GM23248 (cell line): ENCODE measurements around the gene AIF1. TPM values are rescaled to one million over a fixed set of nuclear protein-coding genes. Genes with fewer than 3 reads are reported as not detected.

Experiments
- DNase-seq: peaks from one replicate; pipeline ENCODE4 v3.0.0-alpha.2; 2015
- H2AFZ ChIP-seq: fragments of 200-600 bp; sonication (generic); 2 replicates; pipeline ENCODE4 v1.6.1; 2016; ENCODE audit warnings: antibody characterized with exemption
- H3F3A ChIP-seq: fragments of 200-600 bp; sonication (generic); 2 replicates; pipeline ENCODE4 v1.6.1; 2016; ENCODE audit warnings: mild to moderate bottlenecking, antibody characterized with exemption, mixed run types; ENCODE audit not compliant: insufficient read depth
- H3K27ac ChIP-seq: fragments of 200-600 bp; sonication (generic); 2 replicates; pipeline ENCODE4 v1.5.1; 2016; ENCODE audit warnings: mild to moderate bottlenecking
- H3K27me3 ChIP-seq: fragments of 200-600 bp; sonication (generic); replicated peaks from 2 replicates; pipeline ENCODE4 v1.6.1; 2016; ENCODE audit warnings: mild to moderate bottlenecking; ENCODE audit not compliant: insufficient read depth
- H3K36me3 ChIP-seq: fragments of 200-600 bp; sonication (generic); 2 replicates; pipeline ENCODE4 v1.6.1; 2016; ENCODE audit warnings: low read depth, mild to moderate bottlenecking
- H3K4me1 ChIP-seq: fragments of 200-600 bp; sonication (generic); 2 replicates; pipeline ENCODE4 v1.6.1; 2016; ENCODE audit warnings: mild to moderate bottlenecking; ENCODE audit not compliant: insufficient read depth
- H3K4me2 ChIP-seq: fragments of 200-600 bp; sonication (generic); one replicate; pipeline ENCODE4 v1.6.1; 2016; ENCODE audit warnings: mild to moderate bottlenecking; ENCODE audit not compliant: unreplicated experiment
- H3K4me3 ChIP-seq: fragments of 200-600 bp; sonication (generic); 2 replicates; pipeline ENCODE4 v1.5.1; 2016; ENCODE audit warnings: mild to moderate bottlenecking
- H3K79me2 ChIP-seq: fragments of 200-600 bp; sonication (generic); 2 replicates; pipeline ENCODE4 v1.6.1; 2016; ENCODE audit warnings: mild to moderate bottlenecking; ENCODE audit not compliant: insufficient read depth
- H3K9ac ChIP-seq: fragments of 200-600 bp; sonication (generic); 2 replicates; pipeline ENCODE4 v1.6.1; 2016; ENCODE audit warnings: mild to moderate bottlenecking
- H3K9me2 ChIP-seq: fragments of 200-600 bp; sonication (generic); 2 replicates; pipeline ENCODE4 v1.6.1; 2016; ENCODE audit warnings: mixed run types, mild to moderate bottlenecking, moderate library complexity; ENCODE audit not compliant: insufficient read depth
- H3K9me3 ChIP-seq: fragments of 200-600 bp; sonication (generic); one replicate; pipeline ENCODE4 v1.6.1; 2017; ENCODE audit warnings: low read depth
- H4K20me1 ChIP-seq: fragments of 200-600 bp; sonication (generic); 2 replicates; pipeline ENCODE4 v1.6.0; 2016; ENCODE audit not compliant: insufficient read depth
- EZH2 ChIP-seq: fragments of 200-600 bp; sonication (generic); IDR thresholded peaks from 2 replicates; pipeline ENCODE4 v1.6.1; 2018; ENCODE audit warnings: antibody characterized with exemption, mild to moderate bottlenecking; ENCODE audit not compliant: insufficient read depth, poor library complexity, severe bottlenecking
- EZH2phosphoT487 ChIP-seq: fragments of 200-600 bp; sonication (generic); IDR thresholded peaks from 2 replicates; pipeline ENCODE4 v1.6.1; 2018; ENCODE audit warnings: antibody characterized with exemption, moderate library complexity, mild to moderate bottlenecking, low read depth; ENCODE audit not compliant: insufficient read depth
- WGBS, 2 experiments: methylation state at CpG; one replicate each; pipeline ENCODE4 v1.1.6; 2015 to 2017; ENCODE audit warnings: low lambda C conversion rate in 2 of 2, low coverage in 1 of 2; ENCODE audit errors: missing lambda C conversion rate in 2 of 2; 5-methylcytosine and 5-hydroxymethylcytosine counted together
- in situ Hi-C: fragments of 300-500 bp; cut with MboI; formaldehyde crosslinking; loops from 2 replicates; pipeline ENCODE4 v1.15.0; 2020
- polyA plus RNA-seq: library from polyadenylated mRNA; unstranded; fragments of >200 nt; fragmentation: Nextera tagmentation; extraction: Ambion mirVana; gene quantifications from 2 replicates; pipeline ENCODE4 v1.2.1, GENCODE V29; 2016
- total RNA-seq: library from RNA; depleted of rRNA; stranded (reverse); fragments of >200 nt; shearing (Covaris generic); gene quantifications from 2 replicates; pipeline ENCODE4 v1.2.3, GENCODE V29; 2014

The AIF1 gene
- total and polyA plus RNA-seq, 2 experiments from 2014 or later: not detected

DNA sequence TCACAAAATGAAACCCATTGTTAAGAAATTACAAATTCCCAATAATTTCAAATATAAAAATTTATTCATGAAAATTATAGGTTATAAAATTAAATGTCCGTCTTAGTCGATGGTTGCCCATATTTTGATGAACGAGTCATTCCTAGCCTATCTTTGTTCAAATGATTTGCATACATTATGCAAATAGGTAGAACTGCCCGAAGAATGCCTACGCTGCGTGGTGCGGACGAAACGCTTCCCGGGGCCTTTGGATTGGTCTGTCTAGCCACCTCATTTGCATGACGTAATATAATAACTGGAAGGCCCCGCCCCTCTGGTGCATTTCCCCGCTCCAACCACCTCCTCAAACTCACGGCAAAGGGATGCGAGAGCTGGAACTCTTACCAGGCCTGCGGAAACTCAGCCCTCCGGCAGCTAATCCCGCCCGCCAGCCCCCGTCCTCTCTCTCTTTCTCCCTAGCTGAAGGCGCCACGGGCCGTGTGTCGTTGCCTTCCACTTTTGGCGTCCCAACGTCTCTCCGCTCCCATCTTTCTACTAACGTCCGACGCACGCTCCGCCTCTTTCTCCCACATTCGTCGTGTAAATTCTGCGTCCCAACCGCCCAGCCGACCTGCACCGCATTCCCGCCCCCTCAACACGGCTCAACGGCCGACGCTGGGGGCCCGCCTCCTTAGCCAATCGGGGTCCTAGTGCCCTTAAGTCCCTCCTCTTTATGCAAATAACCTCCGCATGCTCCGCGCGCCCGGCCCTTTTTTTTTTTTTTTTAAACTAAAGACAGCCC, 5.0 kb downstream of the AIF1 start:
- WGBS, 2 experiments: 0 to 1% methylated on average over 34 to 50 of the region's 50 CpGs
- Histone ChIP-seq H3K4me2 (peak overlapping the region; percentile 99), H3K9ac (peak overlapping the region; percentile 99), H3K4me1 (0 out of 2 replicates have a peak, but pooled peaks cover 14% of the 10 kb centered on the region), H3F3A (peaks cover 20% of the 10 kb centered on the region), H3K79me2 (peaks cover 45% of the 10 kb centered on the region), H3K36me3 (peaks cover 20% of the 10 kb centered on the region), H4K20me1 (peaks cover 7% of the 10 kb centered on the region; the same call in 1 of the 2 replicates), H2AFZ (peak overlapping the region; percentile 78), H3K9me3 (no peaks in the 10 kb centered on the region), H3K27me3 (no peaks in the 10 kb centered on the region), H3K4me3 (peak overlapping the region; percentile 95), H3K27ac (peak overlapping the region; percentile 97), H3K9me2 (no peaks in the 10 kb centered on the region)
- TF ChIP-seq EZH2: no peak
- no peak for TF ChIP-seq EZH2phosphoT487
- DNase-seq: peak; percentile 100
- in situ Hi-C loops: no loop called here

DNA sequence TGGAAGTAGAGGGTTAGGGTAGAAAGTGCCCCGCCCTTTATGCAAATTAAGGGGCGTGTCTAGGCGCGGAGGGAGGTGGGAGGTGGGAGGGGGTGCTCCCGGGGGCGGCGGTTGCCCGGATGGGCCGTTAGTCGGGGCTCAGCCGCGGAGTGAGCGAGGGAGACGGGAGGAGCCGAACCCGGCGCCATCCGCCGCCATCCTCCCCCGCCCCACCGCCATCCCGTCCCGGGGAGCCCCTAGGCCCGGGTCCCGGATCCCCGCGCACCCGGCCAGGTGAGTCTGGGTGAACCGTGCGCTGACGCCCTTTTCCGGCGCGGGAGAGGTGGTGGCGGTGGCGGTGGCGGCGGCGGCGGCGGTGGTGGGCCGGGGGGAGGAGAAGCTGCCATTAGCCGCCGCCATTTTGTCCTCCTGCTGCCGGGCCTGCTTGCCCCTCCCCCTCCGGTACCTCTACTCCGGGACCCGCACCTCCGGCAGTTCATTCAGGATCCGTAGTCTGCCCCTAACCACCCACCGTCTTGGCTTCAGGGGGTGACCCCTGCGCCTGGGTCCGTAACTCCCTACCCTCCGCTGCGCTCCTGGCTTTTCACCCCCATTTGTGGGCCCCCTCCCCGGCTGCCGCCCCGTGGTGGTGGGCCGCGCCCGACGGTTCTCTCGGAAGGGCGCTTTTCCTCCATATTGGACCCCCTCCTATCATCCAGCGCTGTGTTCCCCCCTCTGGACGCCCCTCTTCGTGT, 5.7 kb downstream of the AIF1 start, which contains the start of gene PRRC2A:
Gene PRRC2A, plus strand, starts transcription at position 130 of the 734 bp plus-strand sequence. CDS start 2,075 bp downstream, outside the sequence.
- H3K4me1 ChIP-seq: 0 out of 2 replicates have a peak, but pooled peaks cover 14% of the 10 kb centered on the region
- TF ChIP-seq EZH2 (no peak), EZH2phosphoT487 (no peak)
- peaks cover 20% of the 10 kb centered on the region for H3F3A ChIP-seq
- H3K9me2 ChIP-seq: no peaks in the 10 kb centered on the region
- DNase-seq: peak; percentile 88
- WGBS, 2 experiments: 1% methylated on average over 14 to 63 of the region's 67 CpGs
- peak within 1 kb of the TSS; percentile 97 for H3K27ac ChIP-seq
- no peaks in the 10 kb centered on the region for H3K27me3 ChIP-seq
- H4K20me1 ChIP-seq: peaks cover 7% of the 10 kb centered on the region; the same call in 1 of the 2 replicates
- in situ Hi-C loops: no loop called here
- H3K4me2 ChIP-seq: peak within 1 kb of the TSS; percentile 99
- no peaks in the 10 kb centered on the region for H3K9me3 ChIP-seq
- H3K36me3 ChIP-seq: peaks cover 27% of the 10 kb centered on the region
- H3K79me2 ChIP-seq: peaks cover 52% of the 10 kb centered on the region
- H3K4me3 ChIP-seq: peak within 1 kb of the TSS; percentile 95
- peak within 1 kb of the TSS; percentile 78 for H2AFZ ChIP-seq
- H3K9ac ChIP-seq: peak within 1 kb of the TSS; percentile 99

DNA sequence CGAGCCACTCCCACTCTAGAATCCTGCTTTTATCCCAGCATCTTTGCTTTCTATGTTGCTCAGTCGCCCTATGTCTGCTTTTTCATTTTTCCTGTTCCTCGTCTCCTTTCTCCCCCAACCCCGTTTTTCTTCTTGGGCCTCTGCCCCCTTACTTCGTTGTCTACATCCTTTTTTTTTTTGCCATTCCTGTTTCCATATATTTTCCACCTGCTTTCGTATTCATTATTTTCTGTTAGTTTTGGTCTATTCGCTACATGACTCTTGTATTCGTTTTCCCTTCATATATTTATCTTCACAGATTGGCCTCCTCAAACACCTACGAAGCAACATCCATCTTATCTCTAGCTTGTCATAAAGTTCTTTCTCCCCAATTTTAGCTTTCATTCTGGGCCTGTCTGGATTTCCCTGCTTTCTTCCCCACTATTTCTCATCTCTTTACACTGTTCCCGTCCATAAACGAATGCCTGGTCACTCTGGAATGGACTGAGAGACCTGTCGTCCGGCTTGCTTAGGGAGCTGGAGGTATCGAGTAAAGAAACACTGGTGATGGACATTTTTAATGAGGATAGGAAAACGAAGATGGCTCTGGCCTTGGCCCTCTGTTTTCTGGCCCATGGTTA, 6.4 kb downstream of the AIF1 start:
- H3K27ac ChIP-seq: peak overlapping the region; percentile 97

DNA sequence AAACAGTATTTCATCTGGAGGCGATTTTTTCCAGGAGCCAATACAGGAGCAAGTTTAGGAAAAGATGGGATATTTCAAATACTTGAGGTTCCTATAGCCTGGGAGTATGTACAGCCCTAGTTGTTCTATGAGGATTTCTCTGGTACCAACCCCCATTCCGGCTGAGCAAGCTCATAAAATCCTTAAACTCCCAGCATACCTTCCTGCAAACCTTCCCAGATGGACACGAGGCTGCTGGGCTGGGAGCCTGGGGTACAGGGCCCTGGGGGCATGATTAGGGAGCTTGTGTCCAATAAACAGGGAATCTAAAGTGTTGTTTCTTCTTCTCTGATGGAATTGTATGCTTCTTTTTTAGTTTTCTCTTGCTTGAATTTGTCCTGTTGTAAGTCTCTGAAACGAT, 7.0 kb downstream of the AIF1 start:
- Histone ChIP-seq H4K20me1 (peaks cover 7% of the 10 kb centered on the region; the same call in 1 of the 2 replicates), H3K36me3 (peaks cover 39% of the 10 kb centered on the region)

More for the DNA sequence above, 6.4 kb downstream of the AIF1 start:
- in situ Hi-C loops: no loop called here
- H3K79me2 ChIP-seq: peaks cover 59% of the 10 kb centered on the region
- H3K4me1 ChIP-seq: 0 out of 2 replicates have a peak, but pooled peaks cover 14% of the 10 kb centered on the region
- H3K4me2 ChIP-seq: peak overlapping the region; percentile 99
- H3F3A ChIP-seq: peaks cover 20% of the 10 kb centered on the region
- no peaks in the 10 kb centered on the region for H3K9me2 ChIP-seq
- H3K4me3 ChIP-seq: peak overlapping the region; percentile 95
- H4K20me1 ChIP-seq: peaks cover 7% of the 10 kb centered on the region; the same call in 1 of the 2 replicates
- H3K9me3 ChIP-seq: no peaks in the 10 kb centered on the region
- DNase-seq: peak; percentile 41
- H3K36me3 ChIP-seq: peaks cover 34% of the 10 kb centered on the region
- WGBS, 2 experiments: 6% methylated on average over 15 of the region's 15 CpGs
- TF ChIP-seq EZH2 (no peak), EZH2phosphoT487 (no peak)
- H3K27me3 ChIP-seq: no peaks in the 10 kb centered on the region
- peak overlapping the region; percentile 99 for H3K9ac ChIP-seq
- peak overlapping the region; percentile 60 for H2AFZ ChIP-seq

More for the DNA sequence above, 7.0 kb downstream of the AIF1 start:
- no peaks in the 10 kb centered on the region for H3K9me3 ChIP-seq
- peak overlapping the region; percentile 95 for H3K4me3 ChIP-seq
- H2AFZ ChIP-seq: no peak overlapping the region
- H3K9ac ChIP-seq: peak overlapping the region; percentile 99
- no peaks in the 10 kb centered on the region for H3K9me2 ChIP-seq
- TF ChIP-seq EZH2 (no peak), EZH2phosphoT487 (no peak)
- H3K79me2 ChIP-seq: peaks cover 65% of the 10 kb centered on the region
- peak overlapping the region; percentile 99 for H3K4me2 ChIP-seq
- 14 to 18% methylated on average over 4 of the region's 4 CpGs for WGBS, 2 experiments
- H3F3A ChIP-seq: peaks cover 20% of the 10 kb centered on the region
- H3K27me3 ChIP-seq: no peaks in the 10 kb centered on the region
- in situ Hi-C loops: no loop called here
- peak; percentile 42 for DNase-seq
- peak overlapping the region; percentile 97 for H3K27ac ChIP-seq
- H3K4me1 ChIP-seq: 0 out of 2 replicates have a peak, but pooled peaks cover 14% of the 10 kb centered on the region
